SK-N-MC (cell line): Measurements from ENCODE around the gene KATNIP.

Experiments
- EZH2 ChIP-seq: fragments of 200-600 bp; sonication (generic); IDR thresholded peaks from one replicate; pipeline ENCODE4 v1.6.1; 2017; ENCODE audit warnings: antibody characterized with exemption
- FOXP2 ChIP-seq: optimal IDR thresholded peaks from 2 replicates; pipeline ENCODE3; 2011; ENCODE audit warnings: mild to moderate bottlenecking, moderate library complexity; ENCODE audit not compliant: insufficient read depth; ENCODE audit errors: extremely low read length, control extremely low read depth
- POLR2AphosphoS5 ChIP-seq: IDR thresholded peaks from 2 replicates; pipeline ENCODE4 v1.6.1; 2012; ENCODE audit warnings: mild to moderate bottlenecking, low read depth, low read length, borderline replicate concordance

DNA sequence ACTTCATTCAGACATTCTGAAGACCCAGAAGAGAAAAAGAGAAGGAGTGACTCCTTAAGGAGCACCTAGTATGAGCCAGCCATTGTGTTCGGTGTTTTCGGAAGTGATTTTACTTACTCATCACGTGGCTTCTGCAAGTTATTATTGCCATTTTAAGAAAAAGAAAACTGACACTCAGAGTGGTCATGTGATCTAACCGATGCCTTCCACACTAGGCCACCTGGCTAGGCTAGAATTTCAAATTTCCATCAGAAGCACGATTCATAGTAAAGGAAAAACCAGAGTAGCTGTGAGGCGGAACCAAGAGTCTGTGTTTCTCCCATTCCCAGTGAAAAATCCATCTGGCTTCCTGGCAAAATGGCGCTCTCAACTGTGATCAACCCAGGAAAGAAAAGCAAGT is 32.3 kb upstream of the KATNIP start:
- TF ChIP-seq EZH2 (no peak), POLR2AphosphoS5 (no peak), FOXP2 (no peak)
